DLD1 (cell line): ENCODE data around the gene SSPN.

ENCODE experiments used
- in situ Hi-C: cut with HindIII; loops from 2 replicates; pipeline ENCODE4 v1.10.0; 2017; ENCODE audit warnings: low sequenced_read_pairs

Gene SSPN

GRCh38 chr12:26195250-26195640 lies at the start of gene SSPN:
Gene SSPN (plus strand): TSS chr12:26195573. CDS start chr12:26195673, 100 bp downstream.
- in situ Hi-C loops: no loop called here

GRCh38 chr12:26148291-26148690 lies 47.1 kb upstream of the SSPN start:
- in situ Hi-C loops: no loop called here

GRCh38 chr12:26149968-26150500 lies 45.3 kb upstream of the SSPN start:
- in situ Hi-C loops: no loop called here

GRCh38 chr12:26150736-26151450 lies 44.5 kb upstream of the SSPN start:
- in situ Hi-C loops: no loop called here

GRCh38 chr12:26152507-26153102 lies 42.8 kb upstream of the SSPN start:
- in situ Hi-C loops: no loop called here

- in situ Hi-C loops: no loop called here
Observed at GRCh38 chr12:26153421-26154154, 41.8 kb upstream of the SSPN start.

- in situ Hi-C loops: no loop called here
Observed at GRCh38 chr12:26156201-26156871, 39.0 kb upstream of the SSPN start.

GRCh38 chr12:26157001-26157400 lies 38.4 kb upstream of the SSPN start:
- in situ Hi-C loops: no loop called here

- in situ Hi-C loops: no loop called here
Observed at GRCh38 chr12:26158078-26158764, 37.2 kb upstream of the SSPN start.

- in situ Hi-C loops: no loop called here
Observed at GRCh38 chr12:26162174-26162573, 33.2 kb upstream of the SSPN start.

GRCh38 chr12:26162905-26163304 lies 32.5 kb upstream of the SSPN start:
- in situ Hi-C loops: no loop called here

GRCh38 chr12:26164118-26164517 lies 31.3 kb upstream of the SSPN start:
- in situ Hi-C loops: no loop called here

GRCh38 chr12:26172013-26172412 lies 23.4 kb upstream of the SSPN start:
- in situ Hi-C loops: no loop called here

- in situ Hi-C loops: no loop called here
Observed at GRCh38 chr12:26172539-26172938, 22.8 kb upstream of the SSPN start.

- in situ Hi-C loops: no loop called here
Observed at GRCh38 chr12:26172946-26173552, 22.3 kb upstream of the SSPN start.

- in situ Hi-C loops: no loop called here
Observed at GRCh38 chr12:26176725-26177124, 18.6 kb upstream of the SSPN start.

- in situ Hi-C loops: no loop called here
Observed at GRCh38 chr12:26177283-26177682, 18.1 kb upstream of the SSPN start.

GRCh38 chr12:26179826-26180225 lies 15.5 kb upstream of the SSPN start:
- in situ Hi-C loops: no loop called here

GRCh38 chr12:26182377-26182776 lies 13.0 kb upstream of the SSPN start:
- in situ Hi-C loops: no loop called here
